GM12865 (cell line): Measurements from ENCODE around the gene TCAF2.
"Not testable (repeated sequence)": the region's sequence is repeated elsewhere in the genome, so short reads cannot be mapped to it uniquely, and the experiment has no call there.

Experiments used
- DNase-seq: peaks from one replicate; pipeline ENCODE4 v3.0.0; 2010; ENCODE audit warnings: low read depth
- H3K4me3 ChIP-seq: 2 replicates; pipeline ENCODE4 v1.5.1; 2011; ENCODE audit warnings: mild to moderate bottlenecking, low read depth, low read length, control low read depth

Gene TCAF2

DNA sequence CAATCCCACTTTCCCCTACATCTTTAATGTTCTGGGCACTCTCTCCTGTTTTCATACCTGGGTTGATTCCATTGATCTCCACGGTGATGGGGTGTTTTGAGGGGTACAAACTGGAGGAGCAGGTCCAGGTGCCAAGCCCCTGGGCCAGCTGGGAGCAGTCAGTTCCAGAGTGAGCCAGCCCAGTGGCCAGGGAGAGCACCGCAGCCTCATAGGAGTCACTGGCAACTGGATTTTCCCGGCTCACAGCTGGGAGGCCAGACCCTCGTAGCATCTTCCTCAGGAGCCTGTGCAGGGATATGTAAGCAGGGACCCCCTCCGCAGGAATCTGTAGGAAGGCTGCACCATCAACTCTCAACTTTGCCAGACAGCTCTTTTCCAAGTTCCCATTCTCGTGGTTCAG lies 25.8 kb downstream of the TCAF2 start:
- not testable (repeated sequence) for DNase-seq, H3K4me3 ChIP-seq

GRCh38 chr7:143649902-143650301 lies 29.1 kb downstream of the TCAF2 start:
- DNase-seq, H3K4me3 ChIP-seq: not testable (repeated sequence)

GRCh38 chr7:143650447-143650846 lies 29.7 kb downstream of the TCAF2 start:
- DNase-seq = not testable (repeated sequence)

More at GRCh38 chr7:143650447-143650846, 29.7 kb downstream of the TCAF2 start:
- not testable (repeated sequence) for H3K4me3 ChIP-seq
